K562 (cell line): Measurements from ENCODE around the gene WDR55. TPM values are rescaled to one million over a fixed set of nuclear protein-coding genes. Genes with fewer than 3 reads are reported as not detected.

Experiments
- AFF4 ChIP-seq: sonication (generic); formaldehyde crosslinking; IDR thresholded peaks from 2 replicates; pipeline ENCODE4 v1.8.0; 2023; ENCODE audit warnings: mild to moderate bottlenecking, missing genetic modification reagents
- ARNT ChIP-seq, 2 experiments: fragments of 450-650 bp; IDR thresholded peaks; 2 replicates each; pipeline ENCODE4 v1.6.1; 2016; ENCODE audit warnings: mild to moderate bottlenecking in 1 of 2
- CBFB ChIP-seq: sonication (generic); formaldehyde crosslinking; IDR thresholded peaks from 2 replicates; pipeline ENCODE4 v1.4.0; 2020; ENCODE audit warnings: mild to moderate bottlenecking, missing genetic modification reagents
- CREB1 ChIP-seq, 2 experiments: sonication (generic) in 1 of 2; formaldehyde crosslinking in 1 of 2; IDR thresholded peaks; 2 replicates each; pipeline versions ENCODE4 v1.6.1 to v1.8.0; 2012 to 2022; ENCODE audit warnings: inconsistent platforms in 1 of 2, mild to moderate bottlenecking in 1 of 2, missing genetic modification reagents in 1 of 2, moderate library complexity in 1 of 2
- CREB3 ChIP-seq: fragments of 450-650 bp; conservative IDR thresholded peaks from 2 replicates; pipeline ENCODE4 v1.6.1; 2016; ENCODE audit warnings: missing genetic modification characterization, low read depth, mild to moderate bottlenecking, missing compliant biosample characterization, moderate library complexity
- CREBBP ChIP-seq: IDR thresholded peaks from one replicate; pipeline ENCODE4 v1.6.1; 2012; ENCODE audit warnings: low read depth, mild to moderate bottlenecking, control low read depth, inconsistent platforms, low read length
- CUX1 ChIP-seq: fragments of 200-800 bp; sonication (Bioruptor generic); IDR thresholded peaks from 2 replicates; pipeline ENCODE4 v1.6.1; 2016; ENCODE audit warnings: missing genetic modification characterization, missing compliant biosample characterization
- MAFG ChIP-seq: fragments of 450-650 bp; conservative IDR thresholded peaks from 2 replicates; pipeline ENCODE4 v1.6.1; 2016; ENCODE audit warnings: missing genetic modification characterization, missing compliant biosample characterization
- MITF ChIP-seq: IDR thresholded peaks from 2 replicates; pipeline ENCODE4 v1.6.1; 2014; ENCODE audit warnings: antibody characterized with exemption
- NR2C2 ChIP-seq, 2 experiments: fragments of 200-800 bp in 1 of 2; sonication (Bioruptor generic) in 1 of 2; sonication (generic) in 1 of 2; formaldehyde crosslinking in 1 of 2; IDR thresholded peaks; 2 replicates each; pipeline versions ENCODE4 v1.6.1 to v1.8.0; 2016 to 2022; ENCODE audit warnings: mild to moderate bottlenecking in 1 of 2, missing compliant biosample characterization in 1 of 2, missing genetic modification characterization in 1 of 2, missing genetic modification reagents in 1 of 2
- RAD51 ChIP-seq: fragments of 450-650 bp; IDR thresholded peaks from 2 replicates; pipeline ENCODE4 v1.7.1; 2016; ENCODE audit warnings: low read depth, mild to moderate bottlenecking, borderline replicate concordance
- SETDB1 ChIP-seq: IDR thresholded peaks from one replicate; pipeline ENCODE4 v1.6.1; 2012; ENCODE audit warnings: low read length, control low read depth, inconsistent platforms
- ZNF140 ChIP-seq: fragments of 250-450 bp; sonication (Bioruptor Pico); IDR thresholded peaks from 2 replicates; pipeline ENCODE4 v1.8.0; 2021; ENCODE audit warnings: moderate library complexity, mild to moderate bottlenecking, inconsistent platforms
- ZNF696 ChIP-seq: fragments of 250-450 bp; sonication (Bioruptor Pico); conservative IDR thresholded peaks from 2 replicates; pipeline ENCODE4 v1.4.0; 2020; ENCODE audit warnings: mild to moderate bottlenecking, moderate library complexity
- polyA plus RNA-seq, 8 experiments: library from polyadenylated mRNA; depleted of rRNA in 4 of 8; stranded (reverse) in 5 of 8; unstranded in 3 of 8; fragments of >200 nt; fragmentation: Nextera tagmentation in 2 of 8; fragmentation: Illumina TruSeq in 1 of 8; extraction: Ambion mirVana in 2 of 8; extraction: Trizol in 1 of 8; gene quantifications; 2 replicates each; pipeline versions ENCODE4 v1.2.1 to v1.2.3, GENCODE V29; 2011 to 2014; ENCODE audit warnings: inconsistent platforms in 1 of 8, missing spikeins in 1 of 8
- total RNA-seq, 7 experiments: library from RNA; depleted of rRNA in 6 of 7; stranded (reverse); fragments of >200 nt in 6 of 7; fragmentation: Illumina TruSeq in 2 of 7; extraction: Trizol in 2 of 7; gene quantifications; 2 replicates each; pipeline versions ENCODE4 v1.2.1 to v1.2.3, GENCODE V29; 2011 to 2021; ENCODE audit warnings: low replicate concordance in 1 of 7

WDR55 gene
- total and polyA plus RNA-seq, 9 of the 15 experiments (the other 6 are each of a cell fraction or from before 2014, with no cell fraction given): 5.2 to 45.0 (median 29.3) TPM

- TF ChIP-seq CREB3 (tag) (no peak; the same call in 1 of the 2 replicates), CREB1 (IDR thresholded peaks at IDR 0.05) (peak; percentile 66; the same call in 1 of the 2 replicates), CREB1 (CRISPR knock-in tag; IDR thresholded peaks at IDR 0.05) (peak; percentile 75), RAD51 (no peak), AFF4 (peak; percentile 35; the same call in 1 of the 2 replicates), MITF (no peak), SETDB1 (no peak), ZNF696 (CRISPR knock-in tag) (no peak), ARNT (IDR thresholded peaks at IDR 0.05) (no peak; a peak in 1 of 4 replicates), CBFB (CRISPR knock-in tag) (no peak), ZNF140 (CRISPR knock-in tag) (no peak), CUX1 (CRISPR knock-in tag) (peak; percentile 80; the same call in 1 of the 2 replicates), NR2C2 (CRISPR knock-in tag; IDR thresholded peaks at IDR 0.05) (no peak), NR2C2 (tag; IDR thresholded peaks at IDR 0.05) (peak; percentile 67), CREBBP (no peak), MAFG (tag) (0 out of 2 replicates have a peak, but pooled peaks have one; percentile 9)
These were observed 25.3 kb upstream of the WDR55 start, which contains the start of gene TMCO6 (continued) for GRCh38 chr5:140639148-140639981.
